ENCODE measurements around the gene AIG1.

AIG1 gene

DNA sequence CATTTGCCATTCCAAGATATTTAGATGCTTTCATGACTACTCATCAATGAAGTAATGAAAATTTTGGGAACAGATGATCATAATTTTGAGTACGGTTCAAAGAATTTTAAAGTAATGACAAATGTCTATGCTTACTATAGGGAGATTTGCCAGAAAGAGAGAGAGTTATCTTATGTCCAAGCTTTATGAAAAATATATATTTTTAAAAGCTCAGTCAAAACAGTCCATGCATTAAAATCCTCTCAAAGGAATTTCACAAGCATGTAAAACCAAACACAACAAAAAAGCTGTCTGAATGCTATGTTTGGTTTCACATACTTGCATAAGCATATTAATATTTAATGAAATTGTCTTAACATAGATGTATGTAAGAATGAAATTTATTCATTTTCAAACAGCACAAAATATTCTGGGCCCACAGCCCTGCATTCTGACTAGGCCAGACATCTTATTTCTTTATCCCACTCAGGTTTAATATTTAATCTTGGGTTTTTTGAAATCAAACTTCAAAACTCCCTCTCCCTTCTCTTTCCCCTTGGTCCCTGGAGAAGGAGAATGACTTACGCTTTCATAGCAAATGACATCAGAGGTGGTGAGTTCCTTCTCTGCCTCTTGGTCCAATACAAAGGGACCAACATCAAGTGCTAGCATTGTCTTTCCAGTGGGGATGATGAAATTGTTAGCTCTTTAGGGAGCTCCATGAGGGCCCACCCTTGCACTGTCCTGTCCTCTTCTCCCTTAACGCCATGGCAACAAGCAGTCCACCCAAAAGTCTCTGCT, 295.6 kb downstream of the AIG1 start:
- no peak for DNase-seq (ENCODE audit: low read depth in 1 of 2, low spot score in 1 of 2)

DNA sequence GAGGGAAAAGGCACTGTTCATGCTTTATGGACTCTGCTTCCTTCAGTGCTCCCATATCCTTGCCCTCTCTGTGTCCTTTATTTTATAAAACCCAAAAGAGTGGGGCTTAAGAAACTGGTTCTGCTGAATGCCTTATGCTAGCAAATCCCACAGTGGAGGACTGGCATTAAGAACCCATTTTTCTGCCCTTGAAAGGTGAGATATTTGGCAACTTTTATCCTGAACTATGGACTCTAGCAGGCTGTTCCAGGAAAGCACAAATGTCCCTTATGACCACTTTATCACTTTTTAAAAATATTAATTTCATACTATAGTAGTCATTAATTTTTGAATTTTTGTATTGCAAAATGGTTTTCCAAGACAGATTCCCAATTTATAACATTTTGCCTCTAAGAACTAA, 296.5 kb downstream of the AIG1 start:
- no peak for DNase-seq (ENCODE audit: low read depth in 1 of 2, low spot score in 1 of 2)

DNA sequence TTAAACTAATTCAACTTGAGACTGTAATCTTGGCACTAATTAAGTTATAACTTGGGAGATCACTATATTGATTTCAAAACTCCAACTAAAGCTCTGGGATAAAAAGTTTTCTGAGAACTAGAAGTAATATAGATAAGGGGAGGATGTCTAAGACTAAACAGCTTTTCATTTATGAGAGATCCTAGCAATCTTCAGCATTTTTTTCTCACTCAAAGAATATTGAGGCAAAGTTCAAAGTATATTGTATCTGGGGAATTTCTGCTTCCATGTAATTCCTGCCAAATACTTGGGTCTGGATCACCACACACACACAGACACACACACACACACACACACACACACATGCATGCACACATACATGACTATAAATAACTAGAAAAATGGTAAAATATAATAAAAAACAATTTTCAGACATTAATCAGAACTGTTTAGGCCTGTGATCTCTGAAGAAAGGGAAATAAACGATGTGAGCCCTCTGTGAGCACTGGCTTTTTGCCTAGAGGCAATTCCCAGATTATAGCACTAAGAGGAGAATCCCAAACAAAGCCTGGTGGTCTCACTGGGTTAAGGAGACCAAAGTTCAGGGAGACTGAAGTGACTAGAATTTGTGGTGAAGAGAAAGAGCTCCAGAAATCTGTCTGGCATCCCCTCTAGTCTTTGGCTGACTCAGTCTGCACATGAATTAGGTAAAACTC, 297.0 kb downstream of the AIG1 start:
- no peak for DNase-seq (ENCODE audit: low read depth in 1 of 2, low spot score in 1 of 2)

DNA sequence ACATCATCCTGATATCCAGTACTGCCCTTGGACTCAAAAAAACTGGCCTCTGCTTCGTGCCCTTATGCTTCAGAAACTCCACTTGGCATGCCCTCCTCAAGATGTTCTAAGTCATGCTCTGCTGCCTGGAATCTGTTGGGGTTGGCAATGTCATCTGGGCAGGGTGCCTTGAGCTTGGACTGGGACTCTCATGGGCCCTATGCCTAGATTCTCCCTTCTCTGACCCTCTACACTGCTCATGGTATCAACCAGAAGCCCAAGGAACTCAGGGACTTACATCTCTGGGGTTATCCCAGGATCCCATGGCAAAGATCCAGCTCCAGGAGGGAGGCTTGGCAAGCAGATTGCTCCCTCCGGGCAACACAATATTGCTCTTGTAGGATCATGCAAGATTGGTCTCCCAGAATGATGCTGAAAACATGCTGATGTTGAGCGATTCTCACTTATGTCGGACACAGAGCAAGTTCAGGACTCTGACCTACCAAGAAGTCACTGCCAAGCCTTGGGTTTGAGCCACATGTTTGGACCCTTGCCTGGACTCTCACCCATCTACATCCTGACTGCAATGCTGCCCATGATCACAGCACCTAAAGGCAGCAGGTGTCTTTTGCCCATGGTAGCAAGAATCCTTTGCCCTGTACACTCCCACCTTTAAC, 301.0 kb downstream of the AIG1 start:
- no peak for DNase-seq (ENCODE audit: low read depth in 1 of 2, low spot score in 1 of 2)

DNA sequence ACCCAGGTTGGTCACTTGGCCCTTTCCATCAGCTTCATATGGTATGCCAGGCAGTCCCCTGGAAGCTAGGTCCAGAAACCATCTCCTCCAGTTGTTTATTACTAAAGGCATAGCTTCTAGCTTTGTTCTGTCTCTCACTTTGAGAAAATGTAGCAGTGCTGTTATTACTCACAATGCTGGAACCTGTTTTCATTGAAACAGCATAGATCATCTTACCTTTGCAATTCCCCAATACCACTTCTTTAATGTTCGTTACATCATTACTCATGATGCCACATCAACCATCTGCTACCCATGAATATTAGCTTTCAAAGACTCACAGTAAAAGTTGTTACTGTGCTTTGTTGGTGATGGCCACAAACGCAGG, 301.5 kb downstream of the AIG1 start:
- DNase-seq (ENCODE audit: low read depth in 1 of 2, low spot score in 1 of 2) = no peak

DNA sequence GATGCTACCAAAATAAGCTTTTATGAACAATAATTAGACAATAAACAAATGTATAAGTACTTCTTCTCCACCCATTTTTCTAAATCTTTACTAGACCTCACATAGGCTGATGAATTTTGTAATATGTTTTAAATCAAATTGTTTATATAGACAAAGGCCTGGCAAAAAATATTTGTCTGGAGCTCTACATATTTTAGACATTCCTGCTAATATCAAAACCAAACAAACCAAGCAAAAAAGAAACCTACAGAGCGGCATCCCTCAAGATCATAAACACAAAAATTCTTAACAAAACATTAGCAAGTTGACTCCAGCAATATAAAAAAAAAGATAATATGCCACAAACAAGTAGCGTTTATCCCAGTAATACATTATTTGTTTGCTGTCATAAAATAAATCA, 302.6 kb downstream of the AIG1 start:
- DNase-seq (ENCODE audit: low read depth in 1 of 2, low spot score in 1 of 2) = no peak

DNA sequence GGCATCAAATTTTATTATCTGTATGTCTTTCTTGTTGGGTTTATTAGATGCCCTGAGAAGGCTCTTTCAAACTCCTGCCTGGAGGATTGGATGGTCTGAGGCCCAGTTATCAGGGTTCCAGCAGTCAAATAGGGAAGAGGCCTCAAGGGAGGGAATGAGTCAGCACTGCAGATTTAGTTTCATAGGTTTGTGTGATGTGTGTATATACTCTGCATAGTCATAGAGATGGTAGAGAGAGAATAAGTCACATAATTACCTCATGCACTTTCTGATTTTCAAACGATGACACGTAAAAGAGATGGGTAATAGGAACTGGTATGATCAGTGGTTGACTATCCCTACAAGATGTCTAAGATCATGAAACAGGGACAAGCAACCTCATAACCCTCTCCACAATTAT, 307.7 kb downstream of the AIG1 start:
- DNase-seq (ENCODE audit: low read depth in 1 of 2, low spot score in 1 of 2) = no peak

DNA sequence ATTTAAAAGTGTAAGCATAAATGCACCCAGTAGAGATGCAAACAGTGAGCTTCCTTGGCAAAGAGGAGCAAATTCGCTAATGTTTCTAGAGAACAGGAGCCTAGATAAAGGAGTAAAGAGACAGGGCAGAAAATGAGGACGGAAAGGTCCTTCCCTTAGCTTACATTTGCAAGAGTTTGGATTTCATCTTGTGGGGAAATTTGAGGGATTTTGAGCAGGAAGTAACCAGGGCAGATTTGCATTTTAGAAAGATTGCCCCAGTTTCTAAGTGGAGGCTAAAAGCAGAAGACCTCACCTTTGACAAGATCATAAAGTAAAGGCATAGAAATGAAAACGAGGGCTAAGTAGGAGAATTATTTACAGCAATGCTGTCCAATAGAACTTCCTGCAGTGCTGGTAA, 309.3 kb downstream of the AIG1 start:
- DNase-seq (ENCODE audit: low read depth in 1 of 2, low spot score in 1 of 2) = no peak

DNA sequence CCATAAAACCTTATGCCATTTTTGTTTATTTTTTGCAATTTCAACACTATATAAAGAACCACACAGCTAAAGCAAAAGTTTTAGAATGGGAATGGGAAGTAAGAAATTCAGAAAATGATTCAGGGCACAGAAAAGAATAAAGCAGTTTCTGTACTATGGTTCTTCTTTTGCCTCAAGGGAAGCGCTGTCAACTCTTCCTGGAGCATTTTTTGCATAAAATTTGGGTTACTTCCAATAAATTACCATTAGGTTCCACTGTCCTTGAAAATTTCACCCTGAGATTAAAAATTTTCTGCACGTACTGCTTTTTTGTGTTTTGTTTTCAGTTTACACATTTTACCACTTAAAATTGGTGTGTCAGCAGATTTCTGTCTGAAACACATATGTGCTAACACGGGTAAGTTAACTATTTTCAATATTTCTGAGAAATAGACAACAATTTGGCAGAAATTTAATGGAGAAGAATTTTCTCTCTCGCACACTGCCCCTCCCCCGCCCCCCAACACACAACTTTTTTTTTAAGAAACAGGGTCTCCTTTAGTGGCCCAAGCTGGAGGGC, 310.2 kb downstream of the AIG1 start:
- DNase-seq (ENCODE audit: low read depth in 1 of 2, low spot score in 1 of 2) = no peak

DNA sequence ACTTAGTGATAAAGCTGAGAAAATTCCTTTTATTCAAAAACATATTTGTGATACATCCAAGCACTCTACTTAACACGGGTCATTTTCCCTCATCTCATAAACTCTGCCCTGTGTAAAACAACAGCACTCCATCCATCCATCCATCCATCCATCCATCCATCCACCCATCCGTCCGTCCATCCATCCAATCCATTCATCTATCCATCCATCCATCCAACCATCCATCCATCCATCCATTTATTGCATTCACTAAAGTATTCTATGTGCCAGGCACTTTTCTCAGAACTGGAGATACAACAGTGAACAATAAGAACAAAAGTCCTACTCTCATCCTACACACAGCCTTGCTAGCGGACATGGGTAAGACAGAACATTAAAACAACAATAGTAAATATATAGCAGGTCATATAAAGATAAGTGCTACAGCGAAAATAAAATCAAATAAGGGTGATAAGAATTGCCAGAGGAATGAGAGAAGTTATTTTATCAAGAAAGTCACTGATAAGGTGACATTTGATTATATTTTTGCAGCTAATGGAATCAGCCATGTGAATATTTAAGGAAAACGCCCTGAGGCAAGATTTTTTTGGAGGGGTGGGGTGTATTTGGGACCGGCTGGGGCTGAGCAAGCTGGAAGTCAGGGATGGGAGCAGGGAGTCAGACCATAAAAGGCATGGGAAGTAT, 311.7 kb downstream of the AIG1 start:
- no peak for DNase-seq (ENCODE audit: low read depth in 1 of 2, low spot score in 1 of 2)

DNA sequence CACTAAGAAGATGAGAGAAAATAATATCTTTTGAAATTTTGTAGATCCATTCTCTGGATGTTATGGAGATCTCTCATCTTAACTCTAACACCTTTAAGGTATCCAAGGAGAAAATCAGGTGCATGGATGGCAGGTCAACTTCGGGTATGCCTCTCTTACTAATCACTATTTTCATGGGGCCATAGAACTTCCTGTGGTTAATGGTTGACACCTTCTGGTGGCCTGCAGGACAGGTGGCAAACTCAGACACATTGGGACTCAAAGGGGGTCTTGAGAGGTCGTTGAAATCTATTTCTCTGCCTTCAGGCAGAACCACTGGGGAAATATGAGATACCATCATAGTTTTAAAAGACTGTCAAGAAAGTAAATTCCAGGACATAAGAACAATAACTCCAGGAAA, 313.3 kb downstream of the AIG1 start:
- no peak for DNase-seq (ENCODE audit: low read depth in 1 of 2, low spot score in 1 of 2)

DNA sequence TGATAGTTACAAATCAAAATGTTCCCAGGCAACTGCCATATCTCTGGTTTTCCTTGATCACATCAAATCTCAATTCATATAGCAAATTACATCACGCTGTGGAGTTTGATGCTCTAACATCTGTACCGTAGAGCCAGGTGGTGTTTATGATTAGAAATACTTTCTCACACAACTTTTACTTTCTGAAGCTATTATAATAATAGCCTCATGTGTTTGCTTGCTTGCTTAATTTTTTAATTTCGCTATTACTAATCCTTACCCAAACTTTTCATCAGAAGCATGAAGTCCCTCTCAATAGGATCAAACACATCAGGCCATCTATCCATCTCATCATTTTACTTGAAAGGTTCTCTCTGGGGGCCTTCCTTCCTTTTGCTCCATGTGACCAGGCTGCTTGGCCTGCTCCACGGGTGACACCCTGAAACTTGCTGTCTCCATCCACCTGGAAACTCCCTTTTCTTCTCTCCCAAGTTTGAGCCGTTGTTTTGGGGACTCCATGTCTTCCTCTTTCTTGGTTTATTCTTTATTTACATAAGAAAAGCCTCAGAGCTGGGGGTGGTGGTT, 314.4 kb downstream of the AIG1 start:
- DNase-seq (ENCODE audit: low read depth in 1 of 2, low spot score in 1 of 2) = no peak

DNA sequence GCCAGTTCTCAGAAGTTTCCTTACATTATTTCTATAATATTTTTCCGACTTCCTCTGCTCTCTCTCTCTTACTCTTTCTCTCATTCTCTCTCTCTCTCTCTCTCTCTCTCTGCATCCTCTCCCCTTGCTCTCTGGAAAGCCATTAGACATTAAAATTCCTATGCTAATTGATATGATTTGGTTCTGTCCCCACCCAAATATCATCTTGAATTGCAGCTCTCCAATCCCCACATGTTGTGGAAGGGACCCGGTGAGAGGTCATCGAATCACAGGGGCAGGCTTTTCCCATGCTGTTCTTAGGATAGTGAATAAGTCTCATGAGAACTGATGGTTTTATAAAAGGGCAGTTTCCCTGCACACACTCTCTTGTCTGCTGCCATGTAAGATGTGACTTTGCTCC, 315.7 kb downstream of the AIG1 start:
- no peak for DNase-seq (ENCODE audit: low read depth in 1 of 2, low spot score in 1 of 2)

DNA sequence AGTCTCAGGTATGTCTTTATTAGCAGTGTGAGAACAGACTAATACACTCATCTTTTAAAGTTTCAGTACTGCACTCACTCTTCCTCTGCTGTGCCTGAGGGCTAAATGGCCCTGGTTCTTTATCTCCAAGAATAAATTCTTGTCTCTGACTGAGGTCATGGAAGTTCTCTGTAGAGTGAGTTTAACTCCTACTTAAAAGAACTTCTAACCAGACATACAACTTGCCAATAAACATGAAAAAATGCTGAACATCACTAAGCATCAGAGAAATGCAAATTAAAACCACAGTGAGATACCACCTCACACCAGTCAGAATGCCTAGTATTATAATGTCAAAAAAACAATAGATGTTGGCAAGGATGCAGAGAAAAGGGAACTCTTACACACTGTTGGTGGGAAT, 316.2 kb downstream of the AIG1 start:
- no peak for DNase-seq (ENCODE audit: low read depth in 1 of 2, low spot score in 1 of 2)

DNA sequence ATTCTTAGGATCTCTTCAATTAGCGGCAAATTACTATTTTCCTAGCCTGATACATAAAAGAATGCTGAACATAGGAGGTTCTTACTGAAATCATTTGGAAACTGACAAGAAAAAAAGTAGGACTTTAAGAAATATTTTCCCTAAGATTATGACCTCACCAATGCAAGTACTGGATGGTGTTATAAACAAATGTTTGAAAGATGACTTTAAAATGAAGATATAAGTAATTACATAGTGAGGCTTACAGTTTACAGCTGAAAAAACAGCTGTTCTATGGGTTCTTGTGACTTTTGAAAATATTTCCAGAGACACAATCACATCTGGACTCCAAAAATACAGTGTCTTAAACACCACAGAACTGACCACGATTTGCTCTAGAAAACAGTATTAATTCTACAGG, 324.9 kb downstream of the AIG1 start:
- DNase-seq (ENCODE audit: low read depth in 1 of 2, low spot score in 1 of 2) = no peak

DNA sequence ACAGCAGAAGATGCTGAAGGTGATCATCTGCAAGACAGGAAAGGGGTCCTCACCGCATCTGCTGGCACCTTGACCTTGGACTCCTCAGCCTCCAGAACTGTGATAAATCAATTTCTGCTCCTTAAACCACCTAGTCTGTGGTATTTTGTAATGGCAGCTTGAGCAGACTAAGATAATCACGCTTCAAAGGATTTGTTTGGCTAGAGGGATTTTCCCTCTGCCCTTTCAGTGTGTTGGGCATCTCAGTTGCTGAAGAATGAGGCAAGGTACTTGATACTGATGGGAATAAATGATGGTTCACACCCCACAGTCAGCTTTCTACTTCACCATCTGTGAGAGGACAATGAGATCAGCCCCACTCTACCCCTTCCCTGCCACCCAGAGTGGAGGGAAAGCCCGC, 329.6 kb downstream of the AIG1 start:
- no peak for DNase-seq (ENCODE audit: low read depth in 1 of 2, low spot score in 1 of 2)

All from stimulated activated CD4-positive, alpha-beta T cell treated with anti-CD3 and anti-CD28 coated beads, Interleukin-15, amount 100 ng/mL, for 1 hour (primary cell).